Osteoblast (primary cell): ENCODE data around the gene DNAL1. TPM values are rescaled to one million over a fixed set of nuclear protein-coding genes. Genes with fewer than 3 reads are reported as not detected.

ENCODE experiments used
- DNase-seq: peaks from one replicate; pipeline ENCODE4 v3.0.0; 2011; ENCODE audit warnings: low spot score, mixed read lengths; ENCODE audit not compliant: insufficient read length; ENCODE audit errors: missing footprints
- H2AFZ ChIP-seq: 2 replicates; pipeline ENCODE4 v1.6.0; 2011; ENCODE audit warnings: mild to moderate bottlenecking, low read length
- H3K27ac ChIP-seq: 2 replicates; pipeline ENCODE4 v1.5.1; 2011; ENCODE audit warnings: mild to moderate bottlenecking, low read depth, low read length, moderate library complexity
- H3K27me3 ChIP-seq: 2 replicates; pipeline ENCODE4 v1.6.0; 2012; ENCODE audit warnings: mild to moderate bottlenecking, control low read depth, inconsistent platforms, low read length, moderate library complexity; ENCODE audit not compliant: insufficient read depth
- H3K36me3 ChIP-seq: 2 replicates; pipeline ENCODE4 v1.5.1; 2011; ENCODE audit warnings: mild to moderate bottlenecking, low read length, control low read depth, moderate library complexity; ENCODE audit not compliant: insufficient read depth
- H3K4me1 ChIP-seq: 2 replicates; pipeline ENCODE4 v1.5.1; 2011; ENCODE audit warnings: mild to moderate bottlenecking, low read length, control low read depth, moderate library complexity; ENCODE audit not compliant: insufficient read depth
- H3K4me2 ChIP-seq: 2 replicates; pipeline ENCODE4 v1.6.0; 2011; ENCODE audit warnings: mild to moderate bottlenecking, low read length; ENCODE audit not compliant: insufficient read depth
- H3K4me3 ChIP-seq: fragments of 200-600 bp; sonication (generic); 3 replicates; pipeline ENCODE4 v1.5.1; 2012; ENCODE audit warnings: mild to moderate bottlenecking, low read length, inconsistent platforms; ENCODE audit not compliant: insufficient read depth
- H3K79me2 ChIP-seq: 2 replicates; pipeline ENCODE4 v1.6.0; 2012; ENCODE audit warnings: mild to moderate bottlenecking, low read length, control low read depth, inconsistent platforms; ENCODE audit not compliant: insufficient read depth
- H3K9me3 ChIP-seq: 2 replicates; pipeline ENCODE4 v1.5.1; 2011; ENCODE audit warnings: low read depth, low read length, control low read depth
- H4K20me1 ChIP-seq: 2 replicates; pipeline ENCODE4 v1.6.0; 2012; ENCODE audit warnings: mild to moderate bottlenecking, low read length, control low read depth; ENCODE audit not compliant: insufficient read depth
- total RNA-seq: library from RNA; depleted of rRNA; stranded (reverse); fragments of >200 nt; gene quantifications from 2 replicates; pipeline ENCODE4 v1.2.3, GENCODE V29; 2012
- TF ChIP-seq, protein P1 (sequence below): IDR thresholded peaks from 2 replicates; pipeline ENCODE4 v1.5.1; 2011; ENCODE audit warnings: mild to moderate bottlenecking, low read depth, low read length, moderate library complexity; ENCODE audit errors: extremely low read depth

Gene DNAL1
- total RNA-seq, 1 donor, result 9.0 TPM

DNA sequence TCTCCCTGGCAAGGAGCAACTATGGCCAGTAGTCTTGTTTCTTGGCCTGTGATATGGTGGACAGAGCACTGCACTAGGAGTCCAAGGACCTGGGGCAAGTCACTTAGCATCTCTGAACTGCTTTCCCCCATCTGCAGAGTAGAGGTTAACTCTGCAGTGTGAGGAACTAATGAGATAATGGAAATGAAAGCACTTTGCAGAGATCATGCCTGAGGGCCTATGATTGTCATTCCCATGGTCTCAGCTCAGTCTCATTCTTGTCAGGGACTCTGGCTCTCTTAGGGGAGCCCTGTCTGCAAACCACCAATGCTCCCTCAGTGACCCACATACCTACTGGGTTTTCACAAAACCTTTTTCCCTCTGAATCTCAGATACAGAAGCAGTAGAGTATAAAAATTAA lies 75.8 kb downstream of the DNAL1 start:
- H4K20me1 ChIP-seq, result peaks cover 8% of the 10 kb centered on the region
- no peak overlapping the region for H2AFZ ChIP-seq
- no peaks in the 10 kb centered on the region for H3K9me3 ChIP-seq
- no peaks in the 10 kb centered on the region for H3K27me3 ChIP-seq
- H3K36me3 ChIP-seq, result peaks cover 76% of the 10 kb centered on the region
- peak; percentile 69 for DNase-seq
- TF ChIP-seq, protein P1, sequence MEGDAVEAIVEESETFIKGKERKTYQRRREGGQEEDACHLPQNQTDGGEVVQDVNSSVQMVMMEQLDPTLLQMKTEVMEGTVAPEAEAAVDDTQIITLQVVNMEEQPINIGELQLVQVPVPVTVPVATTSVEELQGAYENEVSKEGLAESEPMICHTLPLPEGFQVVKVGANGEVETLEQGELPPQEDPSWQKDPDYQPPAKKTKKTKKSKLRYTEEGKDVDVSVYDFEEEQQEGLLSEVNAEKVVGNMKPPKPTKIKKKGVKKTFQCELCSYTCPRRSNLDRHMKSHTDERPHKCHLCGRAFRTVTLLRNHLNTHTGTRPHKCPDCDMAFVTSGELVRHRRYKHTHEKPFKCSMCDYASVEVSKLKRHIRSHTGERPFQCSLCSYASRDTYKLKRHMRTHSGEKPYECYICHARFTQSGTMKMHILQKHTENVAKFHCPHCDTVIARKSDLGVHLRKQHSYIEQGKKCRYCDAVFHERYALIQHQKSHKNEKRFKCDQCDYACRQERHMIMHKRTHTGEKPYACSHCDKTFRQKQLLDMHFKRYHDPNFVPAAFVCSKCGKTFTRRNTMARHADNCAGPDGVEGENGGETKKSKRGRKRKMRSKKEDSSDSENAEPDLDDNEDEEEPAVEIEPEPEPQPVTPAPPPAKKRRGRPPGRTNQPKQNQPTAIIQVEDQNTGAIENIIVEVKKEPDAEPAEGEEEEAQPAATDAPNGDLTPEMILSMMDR, result no peak
- no peak overlapping the region for H3K4me2 ChIP-seq
- H3K4me1 ChIP-seq, result peaks cover 30% of the 10 kb centered on the region
- H3K79me2 ChIP-seq, result peaks cover 18% of the 10 kb centered on the region
- no peak overlapping the region for H3K27ac ChIP-seq
- H3K4me3 ChIP-seq, result no peak overlapping the region

DNA sequence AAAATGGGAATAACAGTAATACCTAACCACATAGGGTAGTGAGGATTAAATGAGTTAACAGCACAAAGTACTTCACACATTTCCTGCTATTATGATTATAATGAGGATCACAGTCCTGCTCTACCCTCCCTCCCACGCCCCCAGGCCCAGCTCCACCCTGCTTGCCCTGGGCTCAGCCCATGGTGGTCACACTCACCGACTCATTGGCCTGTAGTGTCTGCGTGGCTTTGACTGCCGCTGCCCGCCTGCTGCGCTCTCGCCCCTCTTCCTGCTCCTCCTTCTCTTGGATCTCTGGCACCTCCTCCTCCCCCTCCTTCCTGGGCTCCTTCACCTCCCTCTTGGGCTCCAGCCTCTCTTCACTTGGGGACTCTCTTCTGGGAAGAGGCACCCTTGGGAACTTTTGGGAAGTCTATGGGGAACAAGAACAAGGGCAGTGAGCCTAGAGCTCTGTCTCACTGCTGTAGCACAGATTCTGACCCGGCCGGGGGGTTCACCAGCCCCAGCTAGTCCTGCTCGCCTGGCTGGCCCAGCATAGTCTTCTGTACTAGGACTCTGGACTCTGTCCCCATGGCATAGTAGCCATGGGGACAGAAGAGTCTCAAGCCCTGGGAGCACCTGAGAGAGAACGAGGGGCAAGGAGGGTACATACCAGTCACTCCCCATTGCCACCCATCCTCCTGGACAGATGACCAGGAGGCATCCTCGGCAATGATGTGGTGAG lies 76.5 kb downstream of the DNAL1 start:
- Histone ChIP-seq H3K4me2 (no peak overlapping the region), H3K4me1 (peaks cover 37% of the 10 kb centered on the region), H3K9me3 (no peaks in the 10 kb centered on the region), H3K4me3 (no peak overlapping the region), H3K27ac (no peak overlapping the region), H4K20me1 (peaks cover 6% of the 10 kb centered on the region), H3K27me3 (no peaks in the 10 kb centered on the region), H2AFZ (no peak overlapping the region), H3K79me2 (peaks cover 15% of the 10 kb centered on the region), H3K36me3 (peaks cover 75% of the 10 kb centered on the region)
- DNase-seq, result peak; percentile 62
- TF ChIP-seq, protein P1, result no peak

DNA sequence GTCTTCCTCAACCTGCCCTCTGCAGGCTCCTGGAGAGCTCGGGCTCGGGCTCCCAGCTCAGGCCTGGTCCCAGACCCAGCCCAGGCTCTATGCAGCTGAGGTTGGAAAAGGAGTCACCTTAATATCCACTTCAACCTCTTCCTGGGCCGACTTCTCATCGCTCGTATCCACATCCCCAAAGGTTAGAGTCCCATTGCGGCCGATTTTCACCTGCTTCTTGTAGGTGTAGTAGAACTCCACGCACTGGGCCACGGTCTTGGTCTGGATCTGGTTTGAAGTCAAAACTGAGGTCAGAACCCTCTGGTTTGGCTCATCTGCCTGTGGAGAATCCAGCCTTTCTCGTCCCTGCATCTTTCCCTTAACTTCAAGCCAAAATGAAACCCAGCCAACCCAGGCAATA lies 77.8 kb downstream of the DNAL1 start:
- Histone ChIP-seq H3K79me2 (peaks cover 24% of the 10 kb centered on the region), H3K9me3 (no peaks in the 10 kb centered on the region), H3K4me3 (no peak overlapping the region), H2AFZ (no peak overlapping the region), H3K4me2 (no peak overlapping the region), H3K4me1 (peaks cover 44% of the 10 kb centered on the region), H3K27ac (peak overlapping the region; percentile 96), H4K20me1 (peaks cover 4% of the 10 kb centered on the region), H3K27me3 (no peaks in the 10 kb centered on the region), H3K36me3 (peaks cover 77% of the 10 kb centered on the region)
- TF ChIP-seq, protein P1, result no peak
- peak; percentile 25 for DNase-seq

DNA sequence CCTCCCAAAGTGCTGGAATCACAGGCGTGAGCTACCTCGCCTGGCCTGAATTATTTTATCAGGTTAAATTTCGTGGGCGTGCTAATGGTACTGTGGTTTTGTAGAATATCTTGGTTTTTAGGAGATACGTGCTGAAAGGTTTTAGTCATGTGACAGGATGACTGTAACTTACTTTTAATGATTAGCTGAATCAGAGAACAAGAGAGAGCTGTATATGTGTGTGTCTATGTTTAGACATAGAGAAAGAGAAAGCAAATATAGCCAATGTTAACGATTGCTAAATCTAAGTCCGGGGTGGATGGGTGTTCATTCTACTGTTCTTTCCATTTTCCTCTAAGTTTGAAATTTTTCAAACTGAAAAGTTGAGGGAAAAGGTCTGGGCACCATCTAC lies 78.6 kb downstream of the DNAL1 start:
- Histone ChIP-seq H3K27me3 (no peaks in the 10 kb centered on the region), H3K4me2 (peak overlapping the region; percentile 81), H3K79me2 (peaks cover 31% of the 10 kb centered on the region), H4K20me1 (peaks cover 3% of the 10 kb centered on the region), H3K4me3 (peak overlapping the region; percentile 54), H3K9me3 (no peaks in the 10 kb centered on the region), H3K4me1 (peaks cover 45% of the 10 kb centered on the region), H2AFZ (no peak overlapping the region), H3K36me3 (peaks cover 73% of the 10 kb centered on the region), H3K27ac (peak overlapping the region; percentile 96)
- peak; percentile 96 for DNase-seq
- TF ChIP-seq, protein P1, result no peak
